ENCODE results near the gene CCDC195. TPM values are rescaled to one million over a fixed set of nuclear protein-coding genes. Genes with fewer than 3 reads are reported as not detected.

CCDC195 gene
- not detected in 2 replicates for total RNA-seq

GRCh38 chr2:224716201-224716600 lies at the start of gene CCDC195:
TSS of gene CCDC195 (minus strand) at chr2:224716365. CDS start at chr2:224716365, 0 bp downstream.

Other genes with a start within 250 kb of the CCDC195 start
- gene CUL3, start 131.0 kb downstream of the CCDC195 start, total RNA-seq: 41.9 and 53.8 TPM in 2 replicates

Data from subcutaneous preadipocyte (primary cell).